Fibroblast of lung (primary cell): ENCODE measurements around the gene FADS6. TPM values are rescaled to one million over a fixed set of nuclear protein-coding genes. Genes with fewer than 3 reads are reported as not detected.

Experiments
- DNase-seq, 2 donors: peaks; one replicate each; pipeline versions ENCODE4 v3.0.0 to v3.0.0-alpha.2; 2010; ENCODE audit warnings: low read depth in 2 of 2
- H2AFZ ChIP-seq: 2 replicates; pipeline ENCODE4 v1.5.1; 2012; ENCODE audit warnings: low read length, control low read depth, inconsistent platforms
- H3K27ac ChIP-seq: 2 replicates; pipeline ENCODE4 v1.5.1; 2011; ENCODE audit warnings: low read length, control low read depth; ENCODE audit not compliant: insufficient read depth
- H3K27me3 ChIP-seq: 2 replicates; pipeline ENCODE4 v1.5.1; 2011; ENCODE audit warnings: mild to moderate bottlenecking, low read length; ENCODE audit not compliant: control insufficient read depth, insufficient read depth
- H3K36me3 ChIP-seq: 2 replicates; pipeline ENCODE4 v1.5.1; 2011; ENCODE audit warnings: low read length; ENCODE audit not compliant: control insufficient read depth, insufficient read depth
- H3K4me1 ChIP-seq: 2 replicates; pipeline ENCODE4 v1.5.1; 2011; ENCODE audit warnings: low read length; ENCODE audit not compliant: control insufficient read depth, insufficient read depth; ENCODE audit errors: extremely low read depth
- H3K4me2 ChIP-seq: 2 replicates; pipeline ENCODE4 v1.5.1; 2011; ENCODE audit warnings: low read length, control low read depth; ENCODE audit not compliant: insufficient read depth; ENCODE audit errors: extremely low read depth
- H3K4me3 ChIP-seq, 4 experiments: fragments of 200-600 bp in 1 of 4; sonication (generic) in 1 of 4; replicated peaks in 1 of 4; 2 replicates each; pipeline ENCODE4 v1.5.1; 2011 to 2016; ENCODE audit warnings: low read length in 4 of 4, low read depth in 3 of 4, mild to moderate bottlenecking in 3 of 4, control low read depth in 2 of 4, inconsistent platforms in 1 of 4, mixed read lengths in 1 of 4; ENCODE audit not compliant: insufficient read depth in 1 of 4; ENCODE audit errors: control extremely low read depth in 1 of 4
- H3K79me2 ChIP-seq: 2 replicates; pipeline ENCODE4 v1.5.1; 2012; ENCODE audit warnings: mild to moderate bottlenecking, low read length, inconsistent platforms; ENCODE audit not compliant: control insufficient read depth, insufficient read depth
- H3K9ac ChIP-seq: 2 replicates; pipeline ENCODE4 v1.5.1; 2011; ENCODE audit warnings: mild to moderate bottlenecking, low read length, control low read depth; ENCODE audit not compliant: insufficient read depth
- H3K9me3 ChIP-seq: 2 replicates; pipeline ENCODE4 v1.5.1; 2012; ENCODE audit warnings: low read depth, low read length; ENCODE audit not compliant: control insufficient read depth, insufficient read depth
- H4K20me1 ChIP-seq: 2 replicates; pipeline ENCODE4 v1.5.1; 2011; ENCODE audit warnings: low read length; ENCODE audit not compliant: control insufficient read depth, insufficient read depth; ENCODE audit errors: extremely low read depth
- EZH2 ChIP-seq: IDR thresholded peaks from 2 replicates; pipeline ENCODE4 v1.5.1; 2012; ENCODE audit warnings: low read length, control low read depth, mild to moderate bottlenecking; ENCODE audit errors: missing control alignments
- polyA plus RNA-seq, 2 donors: library from polyadenylated mRNA; depleted of rRNA in 1 of 2; stranded (reverse) in 1 of 2; unstranded in 1 of 2; fragments of >200 nt; gene quantifications; 2 replicates each; pipeline ENCODE4 v1.2.1, GENCODE V29; 2011 to 2012; ENCODE audit warnings: missing spikeins in 1 of 2
- total RNA-seq: library from RNA; depleted of rRNA; stranded (reverse); fragments of >200 nt; gene quantifications from 2 replicates; pipeline ENCODE4 v1.2.1, GENCODE V29; 2014
- TF ChIP-seq, protein P1 (sequence below), 2 donors: IDR thresholded peaks in 1 of 2; conservative IDR thresholded peaks in 1 of 2; 1 replicate in 1 of 2; 2 replicates in 1 of 2; pipeline ENCODE4 v1.5.1; 2011 to 2012; ENCODE audit warnings: low read length in 2 of 2, control low read depth in 1 of 2, inconsistent platforms in 1 of 2, low read depth in 1 of 2, mild to moderate bottlenecking in 1 of 2

The FADS6 gene
- total and polyA plus RNA-seq, 2 donors (not counting 1 experiment from before 2014, with no cell fraction given), result not detected

DNA sequence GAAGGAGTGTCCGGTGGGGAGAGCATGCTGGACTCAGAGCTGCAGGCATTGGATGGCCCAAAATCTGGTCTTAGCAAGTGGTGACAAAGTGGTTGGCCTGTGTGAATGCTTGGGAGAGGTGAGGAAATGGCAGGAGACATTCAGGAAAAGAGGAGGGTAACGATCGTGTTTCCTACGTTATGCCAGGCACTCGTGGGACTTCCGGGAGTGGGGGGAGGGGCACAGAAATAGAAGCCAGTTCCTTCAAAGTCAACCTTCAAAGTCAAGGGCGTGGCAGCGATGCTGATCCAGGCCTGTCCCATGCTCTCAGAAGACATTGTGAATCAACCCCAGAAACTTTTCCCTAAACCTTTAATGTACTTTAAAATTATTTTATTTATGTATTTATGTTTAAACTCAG, 46.1 kb upstream of the FADS6 start:
- Histone ChIP-seq H4K20me1 (no peaks in the 10 kb centered on the region), H3K36me3 (no peaks in the 10 kb centered on the region), H3K9ac (no peak overlapping the region), H2AFZ (no peak overlapping the region), H3K79me2 (no peaks in the 10 kb centered on the region), H3K4me3 (no peak overlapping the region), H3K27me3 (peaks cover 46% of the 10 kb centered on the region), H3K4me1 (no peaks in the 10 kb centered on the region), H3K4me2 (no peak overlapping the region), H3K27ac (no peak overlapping the region), H3K9me3 (no peaks in the 10 kb centered on the region)
- TF ChIP-seq, protein P1, sequence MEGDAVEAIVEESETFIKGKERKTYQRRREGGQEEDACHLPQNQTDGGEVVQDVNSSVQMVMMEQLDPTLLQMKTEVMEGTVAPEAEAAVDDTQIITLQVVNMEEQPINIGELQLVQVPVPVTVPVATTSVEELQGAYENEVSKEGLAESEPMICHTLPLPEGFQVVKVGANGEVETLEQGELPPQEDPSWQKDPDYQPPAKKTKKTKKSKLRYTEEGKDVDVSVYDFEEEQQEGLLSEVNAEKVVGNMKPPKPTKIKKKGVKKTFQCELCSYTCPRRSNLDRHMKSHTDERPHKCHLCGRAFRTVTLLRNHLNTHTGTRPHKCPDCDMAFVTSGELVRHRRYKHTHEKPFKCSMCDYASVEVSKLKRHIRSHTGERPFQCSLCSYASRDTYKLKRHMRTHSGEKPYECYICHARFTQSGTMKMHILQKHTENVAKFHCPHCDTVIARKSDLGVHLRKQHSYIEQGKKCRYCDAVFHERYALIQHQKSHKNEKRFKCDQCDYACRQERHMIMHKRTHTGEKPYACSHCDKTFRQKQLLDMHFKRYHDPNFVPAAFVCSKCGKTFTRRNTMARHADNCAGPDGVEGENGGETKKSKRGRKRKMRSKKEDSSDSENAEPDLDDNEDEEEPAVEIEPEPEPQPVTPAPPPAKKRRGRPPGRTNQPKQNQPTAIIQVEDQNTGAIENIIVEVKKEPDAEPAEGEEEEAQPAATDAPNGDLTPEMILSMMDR (conservative IDR thresholded peaks at IDR 0.05 in 1 of 2, IDR thresholded peaks at IDR 0.05 in 1 of 2; ENCODE audit: low read depth in 1 of 2, low read length in 2 of 2), result no peak
- no peak for TF ChIP-seq EZH2
- DNase-seq, result no peak

DNA sequence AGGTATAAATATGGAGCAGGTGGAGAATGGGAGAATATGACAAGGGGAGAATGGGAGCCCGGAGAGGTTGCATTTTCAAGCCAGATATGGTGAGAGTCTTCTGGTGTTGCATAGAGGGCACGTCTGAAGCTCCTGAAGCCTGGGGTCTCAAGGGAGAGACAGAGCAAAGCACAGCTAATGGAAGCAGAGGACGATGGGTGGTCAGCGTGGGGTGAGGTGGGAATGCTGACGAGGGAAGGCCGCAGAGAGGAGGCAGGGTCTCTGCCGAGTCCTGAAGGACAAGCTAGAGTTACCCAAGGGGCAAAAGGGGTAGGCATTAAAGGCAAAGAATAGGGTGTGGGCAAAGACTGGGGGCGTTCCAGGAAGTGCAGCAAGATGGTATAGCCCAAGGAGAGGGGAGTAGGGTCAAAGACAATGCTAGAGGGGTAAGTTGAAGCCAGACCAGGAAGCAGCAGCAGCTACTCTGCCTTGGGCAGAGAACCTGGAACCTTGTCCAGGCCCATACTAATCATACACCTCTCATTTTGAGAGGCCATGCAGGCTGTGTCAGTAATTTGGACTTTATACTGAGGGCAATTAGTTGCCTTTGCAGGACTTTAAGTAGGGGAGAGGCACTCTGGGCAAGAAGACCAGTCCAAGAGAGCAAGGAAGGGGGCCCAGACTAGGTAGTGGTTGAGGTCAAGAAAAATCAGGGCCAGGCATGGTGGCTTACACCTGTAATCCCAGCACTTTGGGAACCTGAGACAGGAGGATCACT, 44.9 kb upstream of the FADS6 start:
- Histone ChIP-seq H3K4me3 (no peak overlapping the region), H3K79me2 (no peaks in the 10 kb centered on the region), H3K4me2 (no peak overlapping the region), H3K9me3 (no peaks in the 10 kb centered on the region), H2AFZ (no peak overlapping the region), H3K9ac (no peak overlapping the region), H3K27me3 (peaks cover 45% of the 10 kb centered on the region), H3K4me1 (no peaks in the 10 kb centered on the region), H3K36me3 (no peaks in the 10 kb centered on the region), H4K20me1 (no peaks in the 10 kb centered on the region), H3K27ac (no peak overlapping the region)
- no peak for TF ChIP-seq EZH2
- TF ChIP-seq, protein P1 (conservative IDR thresholded peaks at IDR 0.05 in 1 of 2, IDR thresholded peaks at IDR 0.05 in 1 of 2; ENCODE audit: low read depth in 1 of 2, low read length in 2 of 2), result no peak
- no peak for DNase-seq

DNA sequence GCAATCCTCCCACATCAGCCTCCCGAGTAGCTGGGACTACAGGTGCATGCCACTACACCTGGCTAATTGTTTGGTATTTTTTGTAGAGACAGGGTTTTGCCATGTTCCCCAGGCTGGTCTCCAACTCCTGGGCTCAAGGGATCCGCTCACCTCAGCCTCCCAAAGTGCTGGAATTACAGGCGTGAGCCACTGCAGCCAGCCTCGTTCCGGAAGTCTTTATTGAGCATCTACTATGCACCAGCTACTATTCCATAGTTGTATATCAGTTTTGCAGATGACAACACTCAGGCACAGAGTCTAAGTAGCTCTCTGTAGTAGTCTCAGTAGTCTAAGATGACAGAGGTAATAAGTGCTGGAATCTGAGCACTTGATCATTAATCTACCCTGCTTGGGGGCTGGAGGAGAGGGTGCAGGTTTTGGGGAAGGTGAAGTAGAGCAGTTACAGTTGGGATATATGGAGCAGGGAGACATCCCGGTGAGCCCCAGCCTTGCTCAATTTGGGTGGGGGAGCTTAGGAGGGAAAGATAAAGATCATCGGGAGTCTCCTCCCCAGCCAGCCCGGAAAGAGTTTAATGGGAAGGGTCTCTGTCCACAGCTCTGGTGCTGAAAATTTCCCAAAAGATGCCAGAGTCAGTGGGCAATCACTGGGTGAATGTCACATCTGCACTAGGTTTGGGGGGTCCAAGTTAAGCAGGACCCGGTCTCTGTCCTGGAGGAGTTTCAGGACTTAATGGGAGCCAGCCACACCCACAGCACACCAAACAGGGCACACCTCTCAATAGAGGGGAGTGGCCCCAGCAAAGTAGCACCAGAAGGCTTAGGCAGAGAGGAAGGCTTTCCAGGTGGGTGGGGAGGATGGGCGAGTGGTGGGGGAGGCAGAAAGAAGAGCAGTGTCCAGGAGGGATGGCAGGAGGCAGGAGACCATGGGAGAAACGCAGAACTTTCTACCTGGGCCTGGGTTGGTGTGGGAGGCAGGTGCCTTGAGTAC, 43.9 kb upstream of the FADS6 start:
- H3K4me1 ChIP-seq, result no peaks in the 10 kb centered on the region
- H3K4me3 ChIP-seq, result no peak overlapping the region
- TF ChIP-seq, protein P1 (conservative IDR thresholded peaks at IDR 0.05 in 1 of 2, IDR thresholded peaks at IDR 0.05 in 1 of 2; ENCODE audit: low read depth in 1 of 2, low read length in 2 of 2), result no peak
- TF ChIP-seq EZH2, result peak; percentile 1
- no peaks in the 10 kb centered on the region for H3K9me3 ChIP-seq
- no peaks in the 10 kb centered on the region for H3K36me3 ChIP-seq
- H3K9ac ChIP-seq, result no peak overlapping the region
- no peak overlapping the region for H3K4me2 ChIP-seq
- H2AFZ ChIP-seq, result no peak overlapping the region
- no peak for DNase-seq
- H3K79me2 ChIP-seq, result no peaks in the 10 kb centered on the region
- no peaks in the 10 kb centered on the region for H4K20me1 ChIP-seq
- no peak overlapping the region for H3K27ac ChIP-seq
- peaks cover 45% of the 10 kb centered on the region for H3K27me3 ChIP-seq
